Progenitor cell of endocrine pancreas (in vitro differentiated cells): ENCODE data around the gene MRPS18A. TPM values are rescaled to one million over a fixed set of nuclear protein-coding genes. Genes with fewer than 3 reads are reported as not detected.

Experiments used
- DNase-seq: peaks from one replicate; pipeline ENCODE4 v3.0.0; 2021; ENCODE audit warnings: low spot score; ENCODE audit not compliant: unreplicated experiment
- H3K27ac Mint-ChIP-seq: 2 replicates; pipeline ENCODE4 v1.8.0; 2021; ENCODE audit warnings: mild to moderate bottlenecking, moderate library complexity, mixed read lengths
- H3K27me3 Mint-ChIP-seq: 2 replicates; pipeline ENCODE4 v1.8.0; 2021; ENCODE audit warnings: mixed read lengths
- H3K36me3 Mint-ChIP-seq: 2 replicates; pipeline ENCODE4 v1.8.0; 2022; ENCODE audit warnings: mixed read lengths; ENCODE audit not compliant: insufficient read depth
- H3K4me1 Mint-ChIP-seq: 2 replicates; pipeline ENCODE4 v1.8.0; 2021; ENCODE audit warnings: low read depth, mixed read lengths
- H3K4me3 Mint-ChIP-seq: 2 replicates; pipeline ENCODE4 v1.8.0; 2021; ENCODE audit warnings: low read depth, mild to moderate bottlenecking, moderate library complexity, mixed read lengths
- H3K9me3 Mint-ChIP-seq: 2 replicates; pipeline ENCODE4 v1.8.0; 2021; ENCODE audit warnings: low read depth, mixed read lengths
- CTCF ChIP-seq: fragments of 200-600 bp; sonication (generic); IDR thresholded peaks from one replicate; pipeline ENCODE4 v1.5.0; 2021; ENCODE audit warnings: antibody characterized with exemption, mild to moderate bottlenecking; ENCODE audit not compliant: unreplicated experiment
- total RNA-seq: library from RNA; stranded (reverse); gene quantifications from 2 replicates; pipeline ENCODE4 v1.2.1, GENCODE V29; 2021

MRPS18A gene
- total RNA-seq, 1 donor from 2014 or later = 41.9 TPM

GRCh38 chr6:43720999-43721398 is 33.4 kb upstream of the MRPS18A start:
- peaks cover 23% of the 10 kb centered on the region for H3K27me3 Mint-ChIP-seq

GRCh38 chr6:43719511-43719910 is 31.9 kb upstream of the MRPS18A start:
- Mint-ChIP-seq H3K4me1 (peaks cover 6% of the 10 kb centered on the region), H3K9me3 (no peaks in the 10 kb centered on the region), H3K4me3 (no peak overlapping the region), H3K27me3 (peaks cover 23% of the 10 kb centered on the region), H3K36me3 (no peaks in the 10 kb centered on the region), H3K27ac (no peak overlapping the region)
- no peak for TF ChIP-seq CTCF
- no peak for DNase-seq

More at GRCh38 chr6:43720999-43721398, 33.4 kb upstream of the MRPS18A start:
- Mint-ChIP-seq H3K4me3 (no peak overlapping the region), H3K4me1 (peaks cover 5% of the 10 kb centered on the region), H3K36me3 (no peaks in the 10 kb centered on the region), H3K9me3 (no peaks in the 10 kb centered on the region), H3K27ac (no peak overlapping the region)
- no peak for DNase-seq
- no peak for TF ChIP-seq CTCF

DNA sequence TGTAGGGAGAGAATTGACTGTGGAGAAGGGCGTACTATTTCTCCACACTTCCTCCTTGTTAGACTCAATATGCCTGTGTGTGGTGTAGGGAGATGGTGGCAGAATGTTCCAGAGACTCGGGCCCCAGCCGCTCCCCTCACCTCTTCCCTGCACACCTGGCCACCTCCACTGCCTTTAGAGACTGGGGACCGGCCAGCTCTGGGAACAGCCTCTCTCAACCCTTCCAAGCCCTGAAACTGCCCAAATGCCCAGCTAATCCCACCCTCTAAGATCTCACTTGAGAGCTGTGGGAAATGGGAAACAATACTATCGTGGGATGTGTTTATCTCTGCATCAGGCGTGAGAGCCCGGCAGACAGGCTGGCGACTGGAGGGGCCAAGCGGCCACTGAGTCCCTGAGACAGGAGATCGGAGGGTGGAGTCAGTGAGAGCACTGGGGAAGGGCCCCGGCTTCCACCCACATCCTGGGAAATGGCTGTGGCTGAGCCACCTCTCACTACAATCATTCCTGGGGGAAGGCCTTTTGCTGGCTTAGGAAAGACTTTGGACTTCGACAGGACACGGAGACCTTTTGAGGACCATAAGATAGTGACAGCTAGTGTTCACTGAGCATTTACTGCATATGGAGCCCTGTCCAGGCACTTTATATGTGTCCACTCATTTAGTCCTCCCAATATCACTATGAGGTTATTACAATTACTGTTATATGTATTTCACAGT is 31.0 kb upstream of the MRPS18A start:
- Mint-ChIP-seq H3K27ac (no peak overlapping the region), H3K4me1 (peaks cover 9% of the 10 kb centered on the region), H3K27me3 (peaks cover 23% of the 10 kb centered on the region), H3K4me3 (no peak overlapping the region), H3K36me3 (no peaks in the 10 kb centered on the region), H3K9me3 (no peaks in the 10 kb centered on the region)
- TF ChIP-seq CTCF = no peak
- DNase-seq = no peak

DNA sequence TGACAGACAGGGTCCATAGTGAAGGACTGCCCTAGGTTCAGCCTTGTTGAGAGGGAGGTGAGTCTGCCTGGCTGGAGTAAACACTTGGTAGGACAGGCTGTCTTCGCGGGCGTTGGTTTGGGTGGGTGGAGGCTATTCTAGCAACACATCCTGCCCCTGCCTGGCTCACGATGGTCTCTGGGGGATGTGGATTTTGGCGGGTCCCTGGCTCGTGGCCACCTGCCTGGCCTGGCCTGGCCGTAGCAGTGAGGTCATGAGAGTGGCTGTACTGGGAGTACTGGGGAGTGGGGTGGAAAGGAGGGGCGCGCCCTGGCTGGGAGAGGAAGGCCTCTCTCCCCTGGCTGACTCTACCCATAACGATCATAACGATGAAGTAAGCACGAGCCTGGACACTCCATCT is 30.2 kb upstream of the MRPS18A start:
- peaks cover 9% of the 10 kb centered on the region for H3K4me1 Mint-ChIP-seq
- no peak for TF ChIP-seq CTCF
- no peak for DNase-seq
- H3K27me3 Mint-ChIP-seq = peaks cover 23% of the 10 kb centered on the region
- H3K4me3 Mint-ChIP-seq = no peak overlapping the region
- no peak overlapping the region for H3K27ac Mint-ChIP-seq
- H3K9me3 Mint-ChIP-seq = no peaks in the 10 kb centered on the region
- no peaks in the 10 kb centered on the region for H3K36me3 Mint-ChIP-seq

DNA sequence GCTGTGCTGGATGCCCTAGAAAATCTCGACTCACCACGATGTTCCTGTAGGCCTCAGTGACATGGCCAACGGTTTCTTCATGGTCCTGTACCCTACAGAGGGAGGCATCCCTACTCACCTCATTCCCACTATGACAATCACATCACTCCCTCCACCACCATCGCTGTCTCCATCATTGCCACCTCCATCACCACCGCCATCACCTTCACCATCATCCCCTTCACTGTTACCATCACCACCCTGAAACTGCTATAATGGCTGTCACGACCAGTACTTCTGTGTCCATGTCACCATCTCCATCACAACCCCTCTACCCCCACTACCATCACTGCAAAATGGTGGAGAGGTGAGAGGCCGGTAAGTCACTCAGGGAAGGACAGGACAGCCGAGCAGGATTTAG is 29.8 kb upstream of the MRPS18A start:
- DNase-seq = no peak
- Mint-ChIP-seq H3K27me3 (peaks cover 22% of the 10 kb centered on the region), H3K36me3 (no peaks in the 10 kb centered on the region), H3K4me1 (peaks cover 9% of the 10 kb centered on the region), H3K9me3 (no peaks in the 10 kb centered on the region), H3K4me3 (no peak overlapping the region), H3K27ac (no peak overlapping the region)
- TF ChIP-seq CTCF = no peak
